Measurements from ENCODE around the gene PRPF6. TPM values are rescaled to one million over a fixed set of nuclear protein-coding genes. Genes with fewer than 3 reads are reported as not detected.
A peak's percentile ranks its signal among the peaks of the same experiment; 100 is the strongest.

PRPF6 gene
- total and polyA plus RNA-seq, 2 donors (not counting 1 experiment from before 2014, with no cell fraction given) = 31.7 to 82.9 TPM

GRCh38 chr20:64065062-64065973 lies 84.4 kb downstream of the PRPF6 start:
- intact Hi-C loops (cut with micrococcal nuclease) = no loop called here
- H3K4me1 ChIP-seq (ENCODE audit: control insufficient read depth in 2 of 2, insufficient read depth in 2 of 2, low read length in 2 of 2) = peaks cover 56 to 78% of the 10 kb centered on the region in 2 donors
- H3K4me1 Mint-ChIP-seq = peaks cover 53% of the 10 kb centered on the region
- H3K27ac ChIP-seq (ENCODE audit: low read length in 2 of 2) = peak overlapping the region; percentile 40 to 55
- DNase-seq (peak; percentile 60), ATAC-seq (ENCODE audit: low read depth) (peak; percentile 12)
- H2AFZ ChIP-seq (ENCODE audit: insufficient read depth, low read depth, low read length, poor library complexity, severe bottlenecking) = no peak overlapping the region
- H3K9ac ChIP-seq (ENCODE audit: low read length) = no peak overlapping the region
- no peaks in the 10 kb centered on the region for H3K9me3 Mint-ChIP-seq (ENCODE audit: insufficient read depth)
- peaks cover 15% of the 10 kb centered on the region for H4K20me1 ChIP-seq (ENCODE audit: control insufficient read depth, insufficient read depth, low read length, poor library complexity, severe bottlenecking)
- no peaks in the 10 kb centered on the region for H3K9me3 ChIP-seq (ENCODE audit: control extremely low read depth in 1 of 3, control insufficient read depth in 2 of 3, insufficient read depth in 1 of 3, low read length in 2 of 3)
- peak overlapping the region; percentile 98 for H3K4me2 ChIP-seq (replicated peaks; ENCODE audit: low read depth, low read length, poor library complexity, severe bottlenecking)
- H3K27me3 ChIP-seq (replicated peaks in 1 of 4; ENCODE audit: control extremely low read depth in 1 of 4, control insufficient read depth in 3 of 4, insufficient read depth in 4 of 4, low read length in 3 of 4) = no peaks in the 10 kb centered on the region
- 24% methylated on average over 27 of the region's 27 CpGs for WGBS (ENCODE audit: insufficient coverage)
- H3K4me3 ChIP-seq (ENCODE audit: control extremely low read depth in 1 of 5, extremely low read depth in 1 of 5, insufficient read depth in 1 of 5, low read depth in 2 of 5, low read length in 4 of 5) = no peak overlapping the region
- H3K27me3 Mint-ChIP-seq = no peaks in the 10 kb centered on the region
- H3K36me3 ChIP-seq (replicated peaks in 1 of 2; ENCODE audit: control extremely low read depth in 1 of 2, control insufficient read depth in 1 of 2, extremely low read depth in 1 of 2, insufficient read depth in 2 of 2, low read length in 1 of 2) = no peaks in the 10 kb centered on the region
- ChIA-PET CTCF (interaction anchor here (0.7 to 3.2 kb wide), 10 partner anchors 8 to 155 kb away, joined by 3 to 14 read pairs (median 4); partner anchors contain the start of genes LKAAEAR1, NPBWR2, OPRL1 and RGS19), POLR2A (interaction anchor here (0.8 to 4.2 kb wide), 3 partner anchors 13 to 85 kb away, joined by 3 to 55 read pairs (median 4); partner anchors contain the start of genes OPRL1, PRPF6, RGS19 and SAMD10)
- H3K27ac Mint-ChIP-seq = peak overlapping the region; percentile 95
- peaks cover 27% of the 10 kb centered on the region for H3K79me2 ChIP-seq (ENCODE audit: control insufficient read depth, insufficient read depth, low read length)
- peak overlapping the region; percentile 88 for H3K4me3 Mint-ChIP-seq
- TF ChIP-seq CTCF (IDR thresholded peaks at IDR 0.05) (no peak), EZH2 (IDR thresholded peaks at IDR 0.05; ENCODE audit: borderline replicate concordance, insufficient read depth, low read depth, low read length, poor library complexity, severe bottlenecking) (no peak)
